ENCODE results near the gene POLR1B.
"Not testable (repeated sequence)": the region's sequence is repeated elsewhere in the genome, so short reads cannot be mapped to it uniquely, and the experiment has no call there.

DNA sequence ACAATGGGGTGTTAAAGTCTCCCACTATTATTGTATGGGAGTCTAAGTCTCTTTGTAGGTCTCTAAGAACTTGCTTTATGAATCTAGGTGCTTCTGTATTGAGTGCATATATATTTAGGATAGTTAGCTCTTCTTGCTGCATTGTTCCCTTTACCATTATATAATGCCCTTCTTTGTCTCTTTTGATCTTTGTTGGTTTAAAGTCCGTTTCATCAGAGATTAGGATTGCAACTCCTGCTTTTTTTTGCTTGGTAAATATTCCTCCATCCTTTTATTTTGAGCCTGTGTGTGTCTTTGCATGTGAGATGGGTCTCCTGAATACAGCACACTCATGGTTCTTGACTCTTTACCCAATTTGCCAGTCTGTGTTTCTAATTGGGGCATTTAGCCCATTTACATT lies 70.0 kb downstream of the POLR1B start:
- TF ChIP-seq, protein P1, sequence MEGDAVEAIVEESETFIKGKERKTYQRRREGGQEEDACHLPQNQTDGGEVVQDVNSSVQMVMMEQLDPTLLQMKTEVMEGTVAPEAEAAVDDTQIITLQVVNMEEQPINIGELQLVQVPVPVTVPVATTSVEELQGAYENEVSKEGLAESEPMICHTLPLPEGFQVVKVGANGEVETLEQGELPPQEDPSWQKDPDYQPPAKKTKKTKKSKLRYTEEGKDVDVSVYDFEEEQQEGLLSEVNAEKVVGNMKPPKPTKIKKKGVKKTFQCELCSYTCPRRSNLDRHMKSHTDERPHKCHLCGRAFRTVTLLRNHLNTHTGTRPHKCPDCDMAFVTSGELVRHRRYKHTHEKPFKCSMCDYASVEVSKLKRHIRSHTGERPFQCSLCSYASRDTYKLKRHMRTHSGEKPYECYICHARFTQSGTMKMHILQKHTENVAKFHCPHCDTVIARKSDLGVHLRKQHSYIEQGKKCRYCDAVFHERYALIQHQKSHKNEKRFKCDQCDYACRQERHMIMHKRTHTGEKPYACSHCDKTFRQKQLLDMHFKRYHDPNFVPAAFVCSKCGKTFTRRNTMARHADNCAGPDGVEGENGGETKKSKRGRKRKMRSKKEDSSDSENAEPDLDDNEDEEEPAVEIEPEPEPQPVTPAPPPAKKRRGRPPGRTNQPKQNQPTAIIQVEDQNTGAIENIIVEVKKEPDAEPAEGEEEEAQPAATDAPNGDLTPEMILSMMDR (IDR thresholded peaks at IDR 0.05) = not testable (repeated sequence)
- not testable (repeated sequence) for TF ChIP-seq POLR2A (IDR thresholded peaks at IDR 0.05)
